H1 (cell line): ENCODE measurements around the gene ZNF25. TPM values are rescaled to one million over a fixed set of nuclear protein-coding genes. Genes with fewer than 3 reads are reported as not detected.

ENCODE experiments used
- CTCF ChIA-PET: fragments of 300-600 bp; sonication (Branson Sonifier 250); formaldehyde crosslinking; loops from one replicate; lab custom pipeline; 2021; ENCODE audit not compliant: partially characterized antibody; lab: Charles Lee
- POLR2A ChIA-PET: fragments of 300-600 bp; sonication (Branson Sonifier 250); formaldehyde crosslinking; loops from one replicate; lab custom pipeline; 2021; ENCODE audit warnings: inconsistent platforms; ENCODE audit not compliant: partially characterized antibody; lab: Charles Lee
- DNase-seq, 2 experiments: peaks; one replicate each; pipeline versions ENCODE4 v3.0.0 to v3.0.0-alpha.2; 2010 to 2022; ENCODE audit warnings: low spot score in 2 of 2, low read depth in 1 of 2, mixed read lengths in 1 of 2
- FAIRE-seq: peaks from 2 replicates; lab custom pipeline; 2011; peaks lifted over from hg19 to GRCh38; lab: Jason Lieb, UNC
- H2AFZ ChIP-seq: 2 replicates; pipeline ENCODE4 v1.8.1; 2012; ENCODE audit warnings: low read length, inconsistent platforms
- H2AK5ac ChIP-seq: 2 replicates; pipeline ENCODE4 v1.6.1; 2013; ENCODE audit warnings: low read depth, low read length
- H2BK120ac ChIP-seq: replicated peaks from 2 replicates; pipeline ENCODE3; 2013; ENCODE audit warnings: low read depth, low read length, inconsistent platforms
- H2BK12ac ChIP-seq: 2 replicates; pipeline ENCODE4 v1.6.1; 2013; ENCODE audit warnings: low read depth, low read length
- H2BK15ac ChIP-seq: 2 replicates; pipeline ENCODE4 v1.6.1; 2013; ENCODE audit warnings: low read length
- H2BK20ac ChIP-seq: 2 replicates; pipeline ENCODE4 v1.6.1; 2013; ENCODE audit warnings: low read length
- H2BK5ac ChIP-seq: 2 replicates; pipeline ENCODE4 v1.6.1; 2013; ENCODE audit warnings: low read depth, low read length
- H3K14ac ChIP-seq: 2 replicates; pipeline ENCODE4 v1.6.1; 2013; ENCODE audit warnings: inconsistent platforms; ENCODE audit not compliant: insufficient read length
- H3K18ac ChIP-seq: 2 replicates; pipeline ENCODE4 v1.6.1; 2013; ENCODE audit warnings: low read length; ENCODE audit errors: extremely low read depth
- H3K23ac ChIP-seq: 2 replicates; pipeline ENCODE4 v1.6.1; 2013; ENCODE audit warnings: inconsistent platforms; ENCODE audit not compliant: insufficient read length
- H3K23me2 ChIP-seq: 2 replicates; pipeline ENCODE4 v1.6.1; 2013; ENCODE audit warnings: low read depth, low read length
- H3K27ac ChIP-seq: 2 replicates; pipeline ENCODE4 v1.6.1; 2011; ENCODE audit warnings: low read depth, low read length, inconsistent platforms
- H3K27me3 ChIP-seq, 4 experiments: replicated peaks in 1 of 4; 1 replicate in 1 of 4; 2 replicates in 3 of 4; pipeline versions ENCODE4 v1.6.1 to v1.8.1; 2011 to 2013; ENCODE audit warnings: low read length in 3 of 4, mild to moderate bottlenecking in 3 of 4, inconsistent platforms in 2 of 4, mixed read lengths in 2 of 4, moderate library complexity in 1 of 4; ENCODE audit not compliant: control insufficient read depth in 3 of 4, insufficient read depth in 3 of 4; ENCODE audit errors: extremely low read depth in 1 of 4
- H3K36me3 ChIP-seq, 4 experiments: 2 replicates each; pipeline versions ENCODE4 v1.6.1 to v1.8.1; 2011 to 2013; ENCODE audit warnings: mild to moderate bottlenecking in 4 of 4, low read length in 3 of 4, moderate library complexity in 2 of 4, control low read depth in 1 of 4, inconsistent platforms in 1 of 4; ENCODE audit not compliant: insufficient read depth in 4 of 4, control insufficient read depth in 2 of 4
- H3K4ac ChIP-seq: replicated peaks from 2 replicates; pipeline ENCODE3; 2013; ENCODE audit warnings: low read length, low read depth, mixed read lengths, inconsistent platforms; ENCODE audit not compliant: insufficient read length
- H3K4me1 ChIP-seq, 4 experiments: replicated peaks in 1 of 4; 1 replicate in 1 of 4; 2 replicates in 3 of 4; pipeline versions ENCODE4 v1.6.1 to v1.8.1; 2011 to 2013; ENCODE audit warnings: low read length in 3 of 4, inconsistent platforms in 2 of 4, mixed read lengths in 1 of 4; ENCODE audit not compliant: insufficient read depth in 4 of 4, control insufficient read depth in 3 of 4
- H3K4me2 ChIP-seq, 2 experiments: 2 replicates each; pipeline versions ENCODE4 v1.6.1 to v1.8.1; 2011 to 2013; ENCODE audit warnings: low read depth in 2 of 2, low read length in 2 of 2, control low read depth in 1 of 2, inconsistent platforms in 1 of 2, mild to moderate bottlenecking in 1 of 2; ENCODE audit not compliant: insufficient read depth in 1 of 2
- H3K4me3 ChIP-seq, 4 experiments: fragments of 200-600, 300-600 bp in 1 of 4; sonication (generic), shearing (Covaris generic), sonication (Bioruptor Twin) in 1 of 4; 2 replicates each; pipeline versions ENCODE4 v1.5.1 to v1.8.1; 2011 to 2016; ENCODE audit warnings: low read length in 4 of 4, low read depth in 3 of 4, control low read depth in 2 of 4, inconsistent platforms in 2 of 4, mild to moderate bottlenecking in 2 of 4, mixed read lengths in 1 of 4, moderate library complexity in 1 of 4; ENCODE audit not compliant: insufficient read depth in 2 of 4; ENCODE audit errors: extremely low read depth in 1 of 4
- H3K56ac ChIP-seq: replicated peaks from 2 replicates; pipeline ENCODE3; 2013; ENCODE audit warnings: low read depth, mild to moderate bottlenecking, mixed read lengths, low read length, inconsistent platforms; ENCODE audit not compliant: insufficient read length
- H3K79me1 ChIP-seq: 2 replicates; pipeline ENCODE4 v1.6.1; 2013; ENCODE audit warnings: low read depth, low read length, control low read depth
- H3K79me2 ChIP-seq, 2 experiments: 2 replicates each; pipeline versions ENCODE4 v1.6.1 to v1.8.1; 2012 to 2013; ENCODE audit warnings: low read length in 2 of 2, mild to moderate bottlenecking in 2 of 2, inconsistent platforms in 1 of 2; ENCODE audit not compliant: insufficient read depth in 2 of 2, control insufficient read depth in 1 of 2
- H3K9ac ChIP-seq, 4 experiments: replicated peaks in 1 of 4; 1 replicate in 1 of 4; 2 replicates in 3 of 4; pipeline versions ENCODE4 v1.6.1 to v1.8.1; 2011 to 2013; ENCODE audit warnings: low read depth in 3 of 4, low read length in 3 of 4, control low read depth in 2 of 4, mild to moderate bottlenecking in 2 of 4, moderate library complexity in 2 of 4, inconsistent platforms in 1 of 4; ENCODE audit errors: extremely low read depth in 1 of 4
- H3K9me3 ChIP-seq, 2 experiments: 2 replicates each; pipeline versions ENCODE4 v1.6.1 to v1.8.1; 2012 to 2013; ENCODE audit warnings: mild to moderate bottlenecking in 2 of 2, moderate library complexity in 2 of 2, control low read depth in 1 of 2, inconsistent platforms in 1 of 2, low read depth in 1 of 2, low read length in 1 of 2, mixed read lengths in 1 of 2; ENCODE audit not compliant: insufficient read depth in 2 of 2
- H4K20me1 ChIP-seq, 2 experiments: replicated peaks in 1 of 2; 2 replicates each; pipeline versions ENCODE3 to v1.8.1; 2011 to 2013; ENCODE audit warnings: inconsistent platforms in 2 of 2, low read length in 2 of 2, mild to moderate bottlenecking in 1 of 2; ENCODE audit not compliant: insufficient read depth in 2 of 2, control insufficient read depth in 1 of 2
- H4K5ac ChIP-seq: 2 replicates; pipeline ENCODE4 v1.6.1; 2013; ENCODE audit warnings: low read length, low read depth, mixed read lengths, inconsistent platforms; ENCODE audit not compliant: insufficient read length
- H4K8ac ChIP-seq: 2 replicates; pipeline ENCODE4 v1.8.0; 2013; ENCODE audit warnings: mild to moderate bottlenecking, moderate library complexity, low read length, inconsistent platforms; ENCODE audit not compliant: insufficient read depth; ENCODE audit errors: extremely low read depth
- H4K91ac ChIP-seq: replicated peaks from 2 replicates; pipeline ENCODE3; 2013; ENCODE audit warnings: low read length, mixed read lengths, inconsistent platforms; ENCODE audit not compliant: insufficient read length
- CBX8 ChIP-seq: fragments of 300-800, 300-1000 bp; sonication (generic); IDR thresholded peaks from 2 replicates; pipeline ENCODE4 v1.7.1; 2016; ENCODE audit warnings: low read depth, low read length, borderline replicate concordance
- CTBP2 ChIP-seq: IDR thresholded peaks from 2 replicates; pipeline ENCODE4 v1.7.0; 2011; ENCODE audit warnings: borderline replicate concordance, mild to moderate bottlenecking, moderate library complexity, mixed read lengths, low read length; ENCODE audit not compliant: insufficient read depth, insufficient read length
- GTF2F1 ChIP-seq: IDR thresholded peaks from 2 replicates; pipeline ENCODE4 v1.6.1; 2012; ENCODE audit warnings: low read depth, low read length, improper control_type of control experiment, borderline replicate concordance
- JUND ChIP-seq: IDR thresholded peaks from 2 replicates; pipeline ENCODE4 v1.6.1; 2011; ENCODE audit warnings: mild to moderate bottlenecking, improper control_type of control experiment, low read length
- MAFK ChIP-seq: IDR thresholded peaks from 2 replicates; pipeline ENCODE4 v1.6.1; 2012; ENCODE audit warnings: low read depth, mild to moderate bottlenecking, improper control_type of control experiment, low read length
- POU5F1 ChIP-seq: IDR thresholded peaks from 2 replicates; pipeline ENCODE4 v1.6.1; 2011; ENCODE audit warnings: low read depth, mild to moderate bottlenecking, low read length, moderate library complexity
- RAD21 ChIP-seq, 2 experiments: IDR thresholded peaks in 1 of 2; conservative IDR thresholded peaks in 1 of 2; 2 replicates each; pipeline ENCODE4 v1.6.1; 2011; ENCODE audit warnings: low read depth in 2 of 2, low read length in 2 of 2, improper control_type of control experiment in 1 of 2, inconsistent platforms in 1 of 2, mild to moderate bottlenecking in 1 of 2, moderate library complexity in 1 of 2
- RNF2 ChIP-seq: fragments of 200-900, 300-1000 bp; sonication (generic); IDR thresholded peaks from 2 replicates; pipeline ENCODE4 v1.7.1; 2016; ENCODE audit warnings: borderline replicate concordance, low read depth, mild to moderate bottlenecking, antibody characterized with exemption, low read length; ENCODE audit not compliant: poor library complexity, severe bottlenecking; ENCODE audit errors: missing control alignments
- SIRT6 ChIP-seq: IDR thresholded peaks from one replicate; pipeline ENCODE4 v1.7.1; 2012; ENCODE audit warnings: low read length, inconsistent platforms
- SIX5 ChIP-seq: IDR thresholded peaks from 2 replicates; pipeline ENCODE4 v1.6.1; 2011; ENCODE audit warnings: mild to moderate bottlenecking, low read depth, low read length
- SUZ12 ChIP-seq: fragments of 200-600 bp; sonication (generic); IDR thresholded peaks from 2 replicates; pipeline ENCODE4 v1.6.1; 2012; ENCODE audit warnings: mild to moderate bottlenecking, inconsistent platforms, low read length, moderate library complexity, mixed read lengths
- TAF1 ChIP-seq: IDR thresholded peaks from 2 replicates; pipeline ENCODE4 v1.6.1; 2011; ENCODE audit warnings: mild to moderate bottlenecking, low read depth, low read length
- YY1 ChIP-seq: IDR thresholded peaks from 2 replicates; pipeline ENCODE4 v1.6.1; 2011; ENCODE audit warnings: low read depth, mild to moderate bottlenecking, low read length
- WGBS, 2 experiments: shearing (Covaris generic) in 1 of 2; methylation state at CpG; one replicate each; pipeline versions ENCODE4 v1.1.6 to v1.1.7; 2013 to 2015; ENCODE audit warnings: low lambda C conversion rate in 2 of 2, mixed read lengths in 2 of 2, inconsistent platforms in 1 of 2, low coverage in 1 of 2, missing lambda C conversion rate in 1 of 2; ENCODE audit not compliant: insufficient replicate concordance in 2 of 2, insufficient coverage in 1 of 2, insufficient read length in 1 of 2; ENCODE audit errors: extremely low coverage in 1 of 2, missing lambda C conversion rate in 1 of 2; 5-methylcytosine and 5-hydroxymethylcytosine counted together
- polyA plus RNA-seq, 7 experiments: library from polyadenylated mRNA; depleted of rRNA in 3 of 7; stranded (reverse) in 5 of 7; unstranded in 2 of 7; fragments of >200 nt in 5 of 7; fragments of 200-250 nt in 2 of 7; gene quantifications; 1 replicate in 5 of 7; 2 replicates in 1 of 7; 4 replicates in 1 of 7; pipeline versions ENCODE4 v1.2.1 to v1.2.3, GENCODE V29; 2011 to 2013; ENCODE audit warnings: missing spikeins in 2 of 7, mixed read lengths in 2 of 7
- total RNA-seq: library from RNA; stranded (reverse); fragmentation: NEBNext Ultra II Directional; extraction: Animal tissue kit (Norgen Biotek cat#: 25700); gene quantifications from 2 replicates; pipeline ENCODE4 v1.2.1, GENCODE V29; 2021
- TF ChIP-seq, protein P1 (sequence below): IDR thresholded peaks from 2 replicates; pipeline ENCODE4 v1.6.1; 2012; ENCODE audit warnings: inconsistent platforms

Gene ZNF25
- total and polyA plus RNA-seq, 2 of the 8 experiments (the other 6 are each of a cell fraction or from before 2014, with no cell fraction given): 0.17 to 1.3 TPM

DNA sequence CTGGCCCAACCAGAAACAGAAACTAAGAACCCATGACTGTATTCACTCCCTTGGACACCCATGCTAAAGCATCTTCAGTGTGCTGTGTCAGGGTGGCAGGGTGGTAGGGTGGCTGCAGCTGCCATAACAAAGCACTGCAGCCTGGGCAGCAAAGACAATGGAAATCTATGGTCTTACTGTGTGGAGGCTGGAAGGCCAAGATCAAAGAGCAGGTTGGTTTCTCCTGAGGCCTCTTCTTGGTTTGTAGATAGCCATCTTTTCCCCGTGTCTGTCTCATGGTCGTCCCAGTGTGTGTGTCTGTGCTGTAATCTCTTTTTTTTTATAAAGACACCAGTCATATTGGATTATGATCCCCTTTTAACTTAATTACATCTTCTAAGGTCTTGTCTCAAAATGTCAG lies 15.2 kb upstream of the ZNF25 start:
- no peak overlapping the region for H2AFZ ChIP-seq
- H3K23ac ChIP-seq: no peak overlapping the region
- no peak overlapping the region for H2AK5ac ChIP-seq
- DNase-seq (no peak), FAIRE-seq (no peak)
- no peak overlapping the region for H2BK5ac ChIP-seq
- no peaks in the 10 kb centered on the region for H3K79me2 ChIP-seq
- H3K18ac ChIP-seq: no peak overlapping the region
- CTCF ChIA-PET: no interaction called here
- no peaks in the 10 kb centered on the region for H3K79me1 ChIP-seq
- no peak overlapping the region for H4K5ac ChIP-seq
- no peak overlapping the region for H2BK120ac ChIP-seq
- H4K20me1 ChIP-seq: no peaks in the 10 kb centered on the region
- H3K4me1 ChIP-seq: no peaks in the 10 kb centered on the region
- H4K8ac ChIP-seq: no peak overlapping the region
- H3K9ac ChIP-seq: no peak overlapping the region
- no peak overlapping the region for H3K56ac ChIP-seq
- H4K91ac ChIP-seq: no peak overlapping the region
- POLR2A ChIA-PET: no interaction called here
- no peak overlapping the region for H2BK20ac ChIP-seq
- H2BK12ac ChIP-seq: no peak overlapping the region
- H3K36me3 ChIP-seq: no peaks in the 10 kb centered on the region; a peak in 1 of 8 replicates
- no peak overlapping the region for H3K4me2 ChIP-seq
- no peak overlapping the region for H3K4me3 ChIP-seq
- 89% methylated on average over 2 of the region's 2 CpGs; no CpG with 5 or more reads in 1 of the 2 experiments for WGBS, 2 experiments
- H3K9me3 ChIP-seq: peaks cover 41 to 78% of the 10 kb centered on the region in 2 experiments
- H3K27ac ChIP-seq: no peak overlapping the region
- no peak overlapping the region for H3K4ac ChIP-seq
- no peaks in the 10 kb centered on the region for H3K27me3 ChIP-seq
- no peak overlapping the region for H3K14ac ChIP-seq
- no peak overlapping the region for H2BK15ac ChIP-seq
- H3K23me2 ChIP-seq: no peaks in the 10 kb centered on the region
- TF ChIP-seq RAD21 (IDR thresholded peaks at IDR 0.05 in 1 of 2, conservative IDR thresholded peaks at IDR 0.05 in 1 of 2; ENCODE audit: low read depth in 2 of 2, low read length in 2 of 2): no peak
- no peak for TF ChIP-seq CBX8
- no peak for TF ChIP-seq YY1
- TF ChIP-seq JUND: no peak
- TF ChIP-seq SIRT6: no peak
- no peak for TF ChIP-seq CTBP2
- no peak for TF ChIP-seq MAFK
- no peak for TF ChIP-seq SIX5
- no peak for TF ChIP-seq GTF2F1
- no peak for TF ChIP-seq TAF1
- TF ChIP-seq, protein P1, sequence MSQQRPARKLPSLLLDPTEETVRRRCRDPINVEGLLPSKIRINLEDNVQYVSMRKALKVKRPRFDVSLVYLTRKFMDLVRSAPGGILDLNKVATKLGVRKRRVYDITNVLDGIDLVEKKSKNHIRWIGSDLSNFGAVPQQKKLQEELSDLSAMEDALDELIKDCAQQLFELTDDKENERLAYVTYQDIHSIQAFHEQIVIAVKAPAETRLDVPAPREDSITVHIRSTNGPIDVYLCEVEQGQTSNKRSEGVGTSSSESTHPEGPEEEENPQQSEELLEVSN: no peak
- TF ChIP-seq SUZ12: no peak
- no peak for TF ChIP-seq POU5F1
- TF ChIP-seq RNF2: no peak
